Activated naive CD4-positive, alpha-beta T cell treated with anti-CD3 and anti-CD28 coated beads for 36 hours (primary cell): ENCODE results near the gene NINJ1. TPM values are rescaled to one million over a fixed set of nuclear protein-coding genes. Genes with fewer than 3 reads are reported as not detected.

Source experiments
- CTCF ChIA-PET: fragments of 350-600 bp; sonication (Branson Sonifier 250); formaldehyde crosslinking; loops from one replicate; lab custom pipeline; 2021; ENCODE audit warnings: antibody characterized with exemption; lab: Charles Lee
- DNase-seq: peaks from one replicate; pipeline ENCODE4 v3.0.0-alpha.2; 2020
- H3K27ac Mint-ChIP-seq: one replicate; pipeline ENCODE4 v1.8.0; 2021; ENCODE audit warnings: mild to moderate bottlenecking, mixed read lengths
- H3K27me3 Mint-ChIP-seq: one replicate; pipeline ENCODE4 v1.8.0; 2021; ENCODE audit warnings: low read depth, mixed read lengths
- H3K36me3 Mint-ChIP-seq: one replicate; pipeline ENCODE4 v1.8.0; 2021; ENCODE audit warnings: low read depth, mixed read lengths
- H3K4me1 Mint-ChIP-seq: one replicate; pipeline ENCODE4 v1.8.0; 2021; ENCODE audit warnings: low read depth, mixed read lengths
- H3K4me3 Mint-ChIP-seq: one replicate; pipeline ENCODE4 v1.8.0; 2021; ENCODE audit warnings: mild to moderate bottlenecking, moderate library complexity, mixed read lengths
- H3K9me3 Mint-ChIP-seq: one replicate; pipeline ENCODE4 v1.8.0; 2021; ENCODE audit warnings: mixed read lengths
- intact Hi-C: fragments of 100-400 bp; cut with micrococcal nuclease; formaldehyde crosslinking; loops from one replicate; pipeline ENCODE4 v1.15.1; 2023
- total RNA-seq, 2 experiments: library from RNA; stranded (reverse); gene quantifications; one replicate each; pipeline ENCODE4 v1.2.3, GENCODE V29; 2021

Gene NINJ1
- total RNA-seq, 2 experiments from 2014 or later: 93.9 to 96.9 TPM

GRCh38 chr9:93138171-93138764 lies 4.2 kb upstream of the NINJ1 start:
- intact Hi-C loops: no loop called here
- no peaks in the 10 kb centered on the region for H3K27me3 Mint-ChIP-seq
- no peak overlapping the region for H3K4me3 Mint-ChIP-seq
- no peak for DNase-seq
- H3K4me1 Mint-ChIP-seq: peaks cover 53% of the 10 kb centered on the region
- peak overlapping the region; percentile 17 for H3K27ac Mint-ChIP-seq
- no peaks in the 10 kb centered on the region for H3K9me3 Mint-ChIP-seq
- H3K36me3 Mint-ChIP-seq: no peaks in the 10 kb centered on the region
- CTCF ChIA-PET: interaction anchor here (0.8 to 1.1 kb wide), 2 partner anchors 74 to 135 kb away, joined by 3 read pairs; no protein-coding TSS in a partner anchor

DNA sequence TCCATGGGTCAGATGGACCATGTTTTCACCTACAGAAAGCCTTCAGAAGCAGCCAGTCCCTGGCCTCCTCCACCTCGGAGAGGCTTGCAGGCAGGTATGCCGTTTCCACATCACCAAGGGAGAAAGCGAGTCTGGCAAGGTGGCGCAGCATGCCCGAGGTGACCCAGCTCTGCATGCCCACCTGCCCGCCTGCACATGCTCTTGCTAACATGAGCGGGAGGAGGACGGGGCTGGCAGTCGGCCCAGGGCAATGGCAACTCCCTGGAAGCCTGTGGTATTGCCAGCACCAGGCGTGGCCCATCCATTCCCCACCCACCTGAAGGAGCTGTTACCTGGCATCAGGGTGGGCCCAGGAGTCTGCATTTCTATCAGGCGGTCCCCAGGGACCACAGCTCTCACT lies 3.3 kb upstream of the NINJ1 start:
- H3K27me3 Mint-ChIP-seq: no peaks in the 10 kb centered on the region
- intact Hi-C loops: no loop called here
- no peak overlapping the region for H3K27ac Mint-ChIP-seq
- H3K36me3 Mint-ChIP-seq: peaks cover 9% of the 10 kb centered on the region
- CTCF ChIA-PET: interaction anchor here (1.0 kb wide), 1 partner anchor 28 kb away, joined by 3 read pairs; no protein-coding TSS in a partner anchor
- no peaks in the 10 kb centered on the region for H3K9me3 Mint-ChIP-seq
- no peak for DNase-seq
- peaks cover 56% of the 10 kb centered on the region for H3K4me1 Mint-ChIP-seq
- H3K4me3 Mint-ChIP-seq: no peak overlapping the region

- Mint-ChIP-seq H3K36me3 (peaks cover 13% of the 10 kb centered on the region), H3K4me1 (peaks cover 61% of the 10 kb centered on the region), H3K27me3 (no peaks in the 10 kb centered on the region), H3K9me3 (no peaks in the 10 kb centered on the region), H3K27ac (no peak overlapping the region), H3K4me3 (no peak overlapping the region)
- CTCF ChIA-PET: interaction anchor here (0.7 to 2.3 kb wide), 5 partner anchors 14 to 995 kb away, joined by 3 to 7 read pairs (median 3); no protein-coding TSS in a partner anchor
- intact Hi-C loops: no loop called here
- no peak for DNase-seq
These were observed 2.0 kb upstream of the NINJ1 start for GRCh38 chr9:93136011-93136440.

- H3K4me3 Mint-ChIP-seq: peak overlapping the region; percentile 94
- CTCF ChIA-PET: interaction anchor here (1.0 to 2.3 kb wide), 3 partner anchors 15 to 26 kb away, joined by 3 to 7 read pairs (median 3); no protein-coding TSS in a partner anchor
- intact Hi-C loops: loop anchor here (1.0 to 5.0 kb wide), 5 partner anchors 11 to 1032 kb away; no protein-coding TSS in a partner anchor
- peaks cover 18% of the 10 kb centered on the region for H3K36me3 Mint-ChIP-seq
- no peak for DNase-seq
- H3K27me3 Mint-ChIP-seq: no peaks in the 10 kb centered on the region
- no peaks in the 10 kb centered on the region for H3K9me3 Mint-ChIP-seq
- peaks cover 63% of the 10 kb centered on the region for H3K4me1 Mint-ChIP-seq
- H3K27ac Mint-ChIP-seq: peak overlapping the region; percentile 91
These were observed 841 bp upstream of the NINJ1 start for GRCh38 chr9:93134740-93135444.

- CTCF ChIA-PET: interaction anchor here (0.6 to 1.2 kb wide), 5 partner anchors 11 to 131 kb away, joined by 3 to 6 read pairs (median 3); no protein-coding TSS in a partner anchor
- DNase-seq: no peak
- Mint-ChIP-seq H3K9me3 (no peaks in the 10 kb centered on the region), H3K4me1 (peaks cover 70% of the 10 kb centered on the region), H3K27me3 (no peaks in the 10 kb centered on the region), H3K4me3 (peak overlapping the region; percentile 94), H3K27ac (peak overlapping the region; percentile 91), H3K36me3 (peaks cover 20% of the 10 kb centered on the region)
- intact Hi-C loops: loop anchor here (1.0 to 5.0 kb wide), 5 partner anchors 13 to 1034 kb away; no protein-coding TSS in a partner anchor
These were observed 403 bp downstream of the NINJ1 start for GRCh38 chr9:93133681-93134014.

DNA sequence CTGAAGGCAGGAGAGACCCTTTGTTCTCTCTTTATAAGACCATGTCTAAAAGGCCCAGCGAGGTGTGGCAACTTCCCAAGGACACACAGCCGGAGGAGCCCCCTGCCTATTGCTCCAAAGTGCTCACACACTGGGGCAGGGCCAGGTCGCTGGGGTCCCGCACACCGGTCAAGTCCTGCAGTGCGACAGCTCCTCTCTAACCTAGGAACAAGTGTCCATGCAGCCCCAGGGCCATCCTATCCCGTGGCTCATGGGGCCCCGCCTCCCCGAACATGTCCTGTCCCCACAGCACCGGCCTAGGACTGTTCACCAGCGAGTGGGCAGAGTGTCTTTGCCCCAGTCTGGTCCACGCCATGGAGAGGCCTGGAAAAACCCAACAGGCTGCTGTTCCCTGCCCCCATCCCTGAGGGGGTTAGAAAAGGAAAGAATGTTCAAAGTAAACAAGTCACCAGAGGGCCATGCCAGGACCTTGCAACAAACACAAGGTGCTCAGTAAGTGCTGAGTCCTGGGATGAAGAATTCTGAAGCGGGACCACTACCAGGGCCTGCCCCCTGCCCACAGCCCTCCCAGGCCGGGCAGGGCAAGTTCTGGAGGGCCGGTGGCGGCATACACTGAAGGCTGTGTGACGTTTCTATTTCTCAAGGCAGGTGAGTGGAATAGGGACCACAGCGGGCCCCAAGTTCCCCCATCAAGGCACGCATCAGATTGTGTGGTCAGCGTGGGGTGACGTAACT lies 938 bp downstream of the NINJ1 start:
- peak overlapping the region; percentile 94 for H3K4me3 Mint-ChIP-seq
- H3K4me1 Mint-ChIP-seq: peaks cover 70% of the 10 kb centered on the region
- DNase-seq: peak; percentile 69
- H3K36me3 Mint-ChIP-seq: peaks cover 20% of the 10 kb centered on the region
- CTCF ChIA-PET: interaction anchor here (0.9 to 1.2 kb wide), 3 partner anchors 13 to 130 kb away, joined by 3 to 6 read pairs (median 3); no protein-coding TSS in a partner anchor
- intact Hi-C loops: loop anchor here (5.0 kb wide), 1 partner anchor 1034 kb away; no protein-coding TSS in a partner anchor
- no peaks in the 10 kb centered on the region for H3K27me3 Mint-ChIP-seq
- H3K9me3 Mint-ChIP-seq: no peaks in the 10 kb centered on the region
- peak overlapping the region; percentile 91 for H3K27ac Mint-ChIP-seq

GRCh38 chr9:93132287-93132927 lies 1.6 kb downstream of the NINJ1 start:
- peaks cover 20% of the 10 kb centered on the region for H3K36me3 Mint-ChIP-seq
- intact Hi-C loops: loop anchor here (5.0 kb wide), 1 partner anchor 1035 kb away; no protein-coding TSS in a partner anchor
- DNase-seq: no peak
- peak overlapping the region; percentile 94 for H3K4me3 Mint-ChIP-seq
- CTCF ChIA-PET: interaction anchor here (1.0 kb wide), 1 partner anchor 23 kb away, joined by 6 read pairs; no protein-coding TSS in a partner anchor
- H3K9me3 Mint-ChIP-seq: no peaks in the 10 kb centered on the region
- H3K27me3 Mint-ChIP-seq: no peaks in the 10 kb centered on the region
- peaks cover 73% of the 10 kb centered on the region for H3K4me1 Mint-ChIP-seq
- H3K27ac Mint-ChIP-seq: peak overlapping the region; percentile 91

DNA sequence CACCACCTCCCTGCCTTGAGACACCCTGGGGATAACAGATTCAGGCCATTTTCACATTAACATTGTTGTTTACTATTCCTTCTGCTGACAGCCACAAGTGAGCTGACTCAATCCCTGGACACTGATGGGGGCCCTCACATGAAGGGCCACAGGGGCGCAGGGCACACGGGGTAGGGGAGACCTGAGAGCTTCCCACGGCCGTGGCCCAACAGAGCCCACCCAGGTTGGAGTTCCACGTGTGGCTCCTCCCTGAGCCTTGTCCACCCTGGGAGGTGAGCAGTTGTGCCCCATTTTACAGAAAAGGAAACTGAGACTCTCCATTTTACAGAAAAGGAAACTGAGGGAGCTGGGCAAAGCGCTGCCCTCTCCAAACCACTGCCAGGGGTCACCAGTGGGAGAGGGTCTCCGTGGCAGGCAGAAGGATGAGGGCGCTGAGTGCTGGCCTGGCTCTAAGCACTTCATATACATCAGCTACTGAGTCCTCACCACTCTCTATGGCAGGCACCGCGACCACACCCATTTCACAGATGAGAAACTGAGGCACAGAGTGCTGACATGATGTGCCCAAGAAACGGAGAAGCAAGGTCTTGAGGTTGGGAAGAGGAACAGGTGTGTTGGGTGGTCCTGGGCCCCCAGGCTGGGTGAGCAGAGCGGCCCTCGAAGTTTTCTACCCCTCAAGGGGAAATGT lies 2.3 kb downstream of the NINJ1 start:
- H3K4me1 Mint-ChIP-seq: peaks cover 78% of the 10 kb centered on the region

DNA sequence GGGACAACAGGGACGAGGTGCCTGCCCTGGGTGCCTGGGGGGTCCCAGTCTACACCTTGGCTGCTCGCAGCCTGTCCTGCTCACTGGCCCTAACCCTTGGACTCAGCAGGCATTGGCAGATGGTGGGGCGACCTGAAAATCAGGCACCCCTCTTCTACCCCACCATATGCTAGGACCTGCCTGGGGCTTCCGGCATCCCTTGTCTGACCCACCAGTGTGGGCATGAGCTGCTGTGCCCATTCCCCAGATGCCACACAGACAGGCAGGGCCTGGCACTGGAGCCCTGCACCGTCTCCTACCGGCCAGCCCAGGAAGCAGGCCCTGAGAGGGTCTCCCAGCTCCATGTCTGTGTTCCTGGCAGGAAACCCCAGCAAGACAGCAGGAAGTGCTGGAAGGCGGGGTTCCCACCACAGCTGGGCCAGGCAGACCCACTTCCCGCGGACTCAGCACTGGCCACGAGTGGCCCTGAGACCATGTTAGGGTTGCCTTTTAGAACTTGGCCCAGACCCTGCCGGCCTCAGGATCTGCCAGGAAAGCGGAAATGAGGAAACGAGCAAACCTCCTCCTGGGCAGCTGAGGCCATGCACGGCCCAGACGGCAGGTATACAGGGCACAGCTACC lies 3.1 kb downstream of the NINJ1 start:
- intact Hi-C loops: loop anchor here (5.0 kb wide), 1 partner anchor 1036 kb away; no protein-coding TSS in a partner anchor
- CTCF ChIA-PET: interaction anchor here (0.6 to 1.7 kb wide), 4 partner anchors 11 to 181 kb away, joined by 3 to 5 read pairs (median 4); no protein-coding TSS in a partner anchor
- Mint-ChIP-seq H3K27ac (peak overlapping the region; percentile 91), H3K36me3 (peaks cover 24% of the 10 kb centered on the region), H3K9me3 (no peaks in the 10 kb centered on the region), H3K4me1 (peaks cover 78% of the 10 kb centered on the region), H3K4me3 (peak overlapping the region; percentile 94), H3K27me3 (no peaks in the 10 kb centered on the region)
- no peak for DNase-seq

More for the DNA sequence above, 2.3 kb downstream of the NINJ1 start:
- peak overlapping the region; percentile 94 for H3K4me3 Mint-ChIP-seq
- no peaks in the 10 kb centered on the region for H3K27me3 Mint-ChIP-seq
- CTCF ChIA-PET: interaction anchor here (1.0 kb wide), 2 partner anchors 12 to 23 kb away, joined by 4 to 6 read pairs; no protein-coding TSS in a partner anchor
- no peak for DNase-seq
- H3K9me3 Mint-ChIP-seq: no peaks in the 10 kb centered on the region
- peaks cover 20% of the 10 kb centered on the region for H3K36me3 Mint-ChIP-seq
- intact Hi-C loops: loop anchor here (5.0 kb wide), 1 partner anchor 1036 kb away; no protein-coding TSS in a partner anchor
- peak overlapping the region; percentile 91 for H3K27ac Mint-ChIP-seq

DNA sequence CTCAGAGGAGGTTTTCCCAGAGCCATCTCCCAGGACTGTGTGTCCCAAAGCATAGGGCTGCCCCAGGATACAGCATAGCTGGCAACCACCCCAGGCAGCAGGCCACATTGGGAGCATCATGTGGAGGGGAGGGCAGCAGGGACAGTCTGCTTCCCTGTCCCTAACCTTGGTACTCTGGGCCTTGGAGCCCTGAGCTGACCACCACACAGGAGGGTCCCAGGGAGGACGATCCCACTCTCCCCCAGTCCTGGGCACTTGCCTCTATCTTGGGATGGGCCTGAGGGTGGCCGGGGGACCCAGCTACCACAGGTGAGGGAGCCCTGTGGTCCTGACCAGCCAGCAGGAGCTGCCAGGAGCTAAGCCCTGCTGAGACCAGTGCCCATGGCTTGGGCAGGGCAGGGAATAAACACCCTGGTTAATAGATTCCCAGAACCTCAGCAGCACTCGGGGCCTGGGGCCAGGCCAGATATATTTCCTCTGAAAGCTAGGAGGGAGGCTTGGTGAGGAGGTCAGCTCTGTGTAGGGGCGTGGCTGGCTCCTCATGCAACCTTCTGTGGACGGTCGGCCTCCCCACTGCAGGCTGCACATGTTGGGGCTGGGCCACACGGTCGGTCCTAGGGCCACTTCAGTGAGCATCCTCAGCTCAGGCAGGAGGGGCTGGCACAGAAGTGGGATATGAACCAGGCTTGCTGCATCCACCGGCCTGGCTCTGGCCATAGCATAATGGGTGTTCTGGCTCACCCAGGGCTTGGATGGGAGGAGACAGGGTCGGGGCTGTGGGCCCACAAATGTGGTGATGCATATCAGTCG lies 4.2 kb downstream of the NINJ1 start:
- no peak for DNase-seq
- intact Hi-C loops: loop anchor here (5.0 kb wide), 1 partner anchor 1037 kb away; no protein-coding TSS in a partner anchor
- H3K4me1 Mint-ChIP-seq: peaks cover 75% of the 10 kb centered on the region
- H3K27ac Mint-ChIP-seq: no peak overlapping the region
- peaks cover 30% of the 10 kb centered on the region for H3K36me3 Mint-ChIP-seq
- no peak overlapping the region for H3K4me3 Mint-ChIP-seq
- CTCF ChIA-PET: interaction anchor here (0.5 to 2.1 kb wide), 7 partner anchors 11 to 29 kb away, joined by 3 to 12 read pairs (median 4); no protein-coding TSS in a partner anchor
- no peaks in the 10 kb centered on the region for H3K9me3 Mint-ChIP-seq
- H3K27me3 Mint-ChIP-seq: no peaks in the 10 kb centered on the region
